Heart left ventricle (tissue), 13 donors: Measurements from ENCODE around the gene BRMS1L.
"Not testable (repeated sequence)": the region's sequence is repeated elsewhere in the genome, so short reads cannot be mapped to it uniquely, and the experiment has no call there.

Experiments
- CTCF ChIP-seq, 12 donors: fragments of 200-600 bp; sonication (generic) in 4 of 12; IDR thresholded peaks; one replicate each; pipeline versions ENCODE4 v1.5.0 to v1.8.0; 2018 to 2022; ENCODE audit warnings: antibody characterized with exemption in 12 of 12, mild to moderate bottlenecking in 5 of 12
- POLR2A ChIP-seq, 2 donors: fragments of 450-650 bp; IDR thresholded peaks; one replicate each; pipeline ENCODE4 v1.6.1; 2017; ENCODE audit warnings: antibody characterized with exemption in 2 of 2, mild to moderate bottlenecking in 2 of 2, moderate library complexity in 2 of 2
- donor health status: ischemic (EF 13 %, LVEDD 7.1; RV severe dilation, severe dysfunction).
- donor health status: DM: no; HTN: yes; CAD: no.
- donor health status: DM: no; HTN: no; CAD: no.
- donor health status: ischemic (EF 25% LVEDD 6.9; RV normal size, moderate dysfunction).
- donor health status: ischemic (EF 25% LVEDD 5.7; RV mildly dilated, moderate dysfunction).
- donor health status: ischemic (EF 35%, LVEDD 5.7; RV mildly dilated, moderate dysfunction).
- donor health status: nonischemic (EF 11% LVEDD 7.7; RV severe dilation, severe dysfunction).
- donor health status: DM: yes; HTN: yes; CAD: no.
- donor health status: PGD.
- donor health status: ischemic (EF 29% LVEDD 5.4; RV normal size, mild dysfunction).
- donor health status: nonischemic (EF 23%, LVEDD 6.1; RV moderate dilation, normal function).

DNA sequence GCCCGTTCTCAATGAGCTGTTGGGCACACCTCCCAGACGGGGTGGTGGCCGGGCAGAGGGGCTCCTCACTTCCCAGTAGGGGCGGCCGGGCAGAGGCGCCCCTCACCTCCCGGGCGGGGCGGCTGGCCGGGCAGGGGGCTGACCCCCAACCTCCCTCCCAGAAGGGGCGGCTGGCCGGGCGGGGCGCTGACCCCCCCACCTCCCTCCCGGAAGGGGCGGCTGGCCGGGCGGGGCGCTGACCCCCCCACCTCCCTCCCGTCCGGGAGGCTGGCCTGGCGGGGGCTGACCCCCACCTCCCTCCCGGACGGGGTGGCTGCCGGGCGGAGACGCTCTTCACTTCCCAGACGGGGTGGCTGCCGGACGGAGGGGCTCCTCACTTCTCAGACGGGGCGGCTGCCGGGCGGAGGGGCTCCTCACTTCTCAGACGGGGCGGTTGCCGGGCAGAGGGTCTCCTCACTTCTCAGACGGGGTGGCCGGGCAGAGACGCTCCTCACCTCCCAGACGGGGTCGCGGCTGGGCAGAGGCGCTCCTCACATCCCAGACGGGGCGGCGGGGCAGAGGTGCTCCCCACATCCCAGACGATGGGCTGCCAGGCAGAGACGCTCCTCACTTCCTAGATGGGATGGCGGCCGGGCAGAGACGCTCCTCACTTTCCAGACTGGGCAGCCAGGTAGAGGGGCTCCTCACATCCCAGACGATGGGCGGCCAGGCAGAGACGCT, 1.5 kb upstream of the BRMS1L start:
- not testable (repeated sequence) for TF ChIP-seq CTCF, POLR2A (IDR thresholded peaks at IDR 0.05)
